HCT116 (cell line): ENCODE results near the gene TRPC4.

Experiments
- CEBPB ChIP-seq: IDR thresholded peaks from 2 replicates; pipeline ENCODE4 v1.6.1; 2012; ENCODE audit warnings: low read depth
- CTCF ChIP-seq, 3 experiments: fragments of 200-600 bp in 1 of 3; sonication (generic) in 1 of 3; IDR thresholded peaks in 2 of 3; conservative IDR thresholded peaks in 1 of 3; 2 replicates each; pipeline ENCODE4 v1.5.1; 2012 to 2017; ENCODE audit warnings: low read depth in 2 of 3, low read length in 2 of 3, antibody characterized with exemption in 1 of 3, borderline replicate concordance in 1 of 3, control low read depth in 1 of 3, mild to moderate bottlenecking in 1 of 3, mixed read lengths in 1 of 3, mixed run types in 1 of 3, moderate library complexity in 1 of 3; ENCODE audit not compliant: insufficient read depth in 1 of 3
- EZH2 ChIP-seq: fragments of 200-600 bp; sonication (generic); IDR thresholded peaks from 2 replicates; pipeline ENCODE4 v1.6.1; 2017; ENCODE audit warnings: antibody characterized with exemption, mixed run types
- EZH2phosphoT487 ChIP-seq: fragments of 200-600 bp; IDR thresholded peaks from 2 replicates; pipeline ENCODE4 v1.6.1; 2018; ENCODE audit warnings: antibody characterized with exemption, borderline replicate concordance
- YY1 ChIP-seq: IDR thresholded peaks from 2 replicates; pipeline ENCODE4 v1.6.1; 2011; ENCODE audit warnings: low read length, low read depth, moderate library complexity, mild to moderate bottlenecking; ENCODE audit not compliant: insufficient replicate concordance; ENCODE audit errors: extremely low read depth

DNA sequence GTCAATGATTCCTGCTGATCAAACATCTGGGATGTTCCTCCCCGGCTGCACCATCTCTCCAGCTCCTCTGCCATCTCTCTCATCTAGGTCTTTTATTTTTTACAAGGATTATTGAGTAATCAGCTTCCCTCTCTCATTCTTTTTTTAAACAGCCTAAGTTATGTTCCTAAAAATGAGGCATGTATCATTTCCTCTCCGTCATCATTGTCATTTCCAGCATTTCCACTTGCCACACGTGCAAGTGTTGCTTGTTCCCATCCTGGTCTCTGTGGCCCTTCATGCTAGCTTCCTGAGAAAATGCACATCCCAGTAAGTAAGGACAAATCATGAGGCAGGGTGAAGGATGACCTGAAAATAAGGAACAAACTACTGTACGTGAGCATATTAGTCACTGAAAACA lies 168.3 kb downstream of the TRPC4 start:
- TF ChIP-seq CTCF (IDR thresholded peaks at IDR 0.05 in 2 of 3, conservative IDR thresholded peaks at IDR 0.05 in 1 of 3; ENCODE audit: borderline replicate concordance in 1 of 3, insufficient read depth in 1 of 3, low read depth in 2 of 3, low read length in 2 of 3) (no peak), EZH2 (no peak), EZH2phosphoT487 (no peak), CEBPB (no peak), YY1 (no peak)
